ENCODE data around the gene NRARP.
A peak's percentile ranks its signal among the peaks of the same experiment; 100 is the strongest.

Gene NRARP

DNA sequence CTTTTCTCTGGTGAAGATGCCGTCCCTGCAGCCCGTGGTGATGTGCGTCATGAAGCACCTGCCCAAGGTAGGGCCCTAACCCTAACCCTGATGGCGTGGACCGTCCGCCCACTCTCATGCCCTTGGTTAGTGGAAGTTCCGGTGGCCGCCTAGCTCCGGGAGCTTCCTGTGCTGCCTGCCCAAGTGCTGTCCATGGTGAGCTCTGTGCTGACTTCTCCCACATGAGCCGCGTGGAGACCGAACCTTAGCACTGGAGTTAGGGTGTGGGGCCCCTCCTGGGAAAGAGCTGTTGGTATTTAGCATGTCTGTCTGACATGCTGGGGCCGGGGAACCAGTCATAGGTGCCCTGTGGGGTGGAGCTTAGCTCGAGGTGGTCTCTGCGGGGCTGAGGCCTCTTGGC is 45.7 kb downstream of the NRARP start:
- TF ChIP-seq, protein P1, sequence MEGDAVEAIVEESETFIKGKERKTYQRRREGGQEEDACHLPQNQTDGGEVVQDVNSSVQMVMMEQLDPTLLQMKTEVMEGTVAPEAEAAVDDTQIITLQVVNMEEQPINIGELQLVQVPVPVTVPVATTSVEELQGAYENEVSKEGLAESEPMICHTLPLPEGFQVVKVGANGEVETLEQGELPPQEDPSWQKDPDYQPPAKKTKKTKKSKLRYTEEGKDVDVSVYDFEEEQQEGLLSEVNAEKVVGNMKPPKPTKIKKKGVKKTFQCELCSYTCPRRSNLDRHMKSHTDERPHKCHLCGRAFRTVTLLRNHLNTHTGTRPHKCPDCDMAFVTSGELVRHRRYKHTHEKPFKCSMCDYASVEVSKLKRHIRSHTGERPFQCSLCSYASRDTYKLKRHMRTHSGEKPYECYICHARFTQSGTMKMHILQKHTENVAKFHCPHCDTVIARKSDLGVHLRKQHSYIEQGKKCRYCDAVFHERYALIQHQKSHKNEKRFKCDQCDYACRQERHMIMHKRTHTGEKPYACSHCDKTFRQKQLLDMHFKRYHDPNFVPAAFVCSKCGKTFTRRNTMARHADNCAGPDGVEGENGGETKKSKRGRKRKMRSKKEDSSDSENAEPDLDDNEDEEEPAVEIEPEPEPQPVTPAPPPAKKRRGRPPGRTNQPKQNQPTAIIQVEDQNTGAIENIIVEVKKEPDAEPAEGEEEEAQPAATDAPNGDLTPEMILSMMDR (IDR thresholded peaks at IDR 0.05; ENCODE audit: insufficient read depth, low read depth, low read length, missing control alignments), result no peak
- H3K4me3 ChIP-seq (ENCODE audit: low read length), result peak overlapping the region; percentile 89
- no peak for DNase-seq (ENCODE audit: low read depth)

DNA sequence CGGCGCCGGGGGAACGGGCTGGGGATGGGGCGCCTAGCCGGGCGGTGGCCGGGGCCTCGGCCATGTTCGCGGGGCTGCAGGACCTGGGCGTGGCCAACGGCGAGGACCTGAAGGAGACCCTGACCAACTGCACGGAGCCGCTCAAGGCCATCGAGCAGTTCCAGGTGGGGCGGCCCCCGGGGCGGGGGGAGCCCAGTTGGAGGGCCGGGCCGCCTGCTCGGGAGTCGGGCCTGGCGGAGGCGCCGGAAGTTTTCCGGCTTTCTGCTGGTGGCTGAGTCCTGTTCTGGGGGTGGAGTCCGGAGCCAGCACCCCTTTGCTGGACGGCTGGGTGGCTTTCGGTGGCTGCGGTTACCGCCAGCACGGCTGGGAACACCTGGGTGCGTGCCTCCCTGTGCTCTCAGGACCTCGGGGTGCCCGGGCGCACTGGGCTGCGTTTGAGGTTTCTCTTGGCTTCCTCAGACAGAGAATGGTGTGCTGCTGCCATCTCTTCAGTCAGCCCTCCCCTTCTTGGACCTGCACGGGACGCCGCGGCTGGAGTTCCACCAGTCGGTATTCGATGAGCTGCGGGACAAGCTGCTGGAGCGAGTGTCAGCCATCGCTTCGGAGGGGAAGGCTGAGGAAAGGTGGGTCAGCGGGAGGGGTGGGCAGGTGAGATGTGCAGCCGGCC is 46.5 kb downstream of the NRARP start:
- H3K4me3 ChIP-seq (ENCODE audit: low read length), result peak overlapping the region; percentile 89
- DNase-seq (ENCODE audit: low read depth), result peak; percentile 45
- TF ChIP-seq, protein P1 (IDR thresholded peaks at IDR 0.05; ENCODE audit: insufficient read depth, low read depth, low read length, missing control alignments), result no peak

DNA sequence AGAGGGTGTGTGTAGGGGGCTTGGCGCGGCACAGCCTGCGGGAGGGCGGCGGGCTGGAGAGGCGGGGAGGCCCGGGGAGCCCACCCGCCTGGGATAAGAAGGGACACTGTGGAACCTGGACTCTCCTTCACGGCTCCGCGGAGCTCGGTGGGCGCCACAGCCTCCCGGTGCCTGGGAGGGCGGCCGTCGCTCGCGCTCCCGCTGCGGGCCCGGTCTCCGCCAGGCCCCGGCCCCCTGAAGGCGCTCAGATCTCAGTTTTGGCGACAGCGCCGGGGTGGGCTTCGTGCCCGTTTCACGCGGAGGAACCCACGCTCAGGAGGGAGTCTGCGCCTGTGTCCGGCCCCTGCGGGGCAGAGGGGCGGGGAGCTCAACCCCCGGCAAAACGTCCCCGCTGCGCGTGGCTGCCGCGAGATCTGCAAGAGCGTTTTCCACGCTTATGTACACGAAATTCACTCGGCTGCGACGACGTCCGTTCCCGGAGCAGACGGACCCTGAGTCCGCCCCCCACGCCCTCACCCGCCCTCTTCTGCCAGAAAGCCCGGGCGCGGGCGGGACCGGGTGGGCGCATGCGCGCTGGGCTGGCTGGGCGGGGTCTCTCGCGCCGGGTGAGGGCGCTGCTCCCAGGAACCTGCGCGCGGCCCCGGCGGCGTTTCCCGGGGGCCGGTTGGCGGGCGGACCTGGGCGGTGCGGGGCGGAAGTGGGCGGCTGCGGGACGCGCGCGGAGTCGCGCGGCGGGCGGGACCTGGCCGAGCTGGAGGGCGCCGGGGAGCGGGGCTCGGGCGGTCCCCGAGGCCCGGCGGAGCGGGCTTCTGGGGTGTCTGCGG is 47.2 kb downstream of the NRARP start, which contains the start of gene NELFB:
Gene NELFB, plus strand, starts transcription at position 704 of the 824 bp plus-strand sequence.
- peak within 1 kb of the TSS; percentile 89 for H3K4me3 ChIP-seq (ENCODE audit: low read length)
- TF ChIP-seq, protein P1 (IDR thresholded peaks at IDR 0.05; ENCODE audit: insufficient read depth, low read depth, low read length, missing control alignments), result no peak
- peak; percentile 88 for DNase-seq (ENCODE audit: low read depth)

DNA sequence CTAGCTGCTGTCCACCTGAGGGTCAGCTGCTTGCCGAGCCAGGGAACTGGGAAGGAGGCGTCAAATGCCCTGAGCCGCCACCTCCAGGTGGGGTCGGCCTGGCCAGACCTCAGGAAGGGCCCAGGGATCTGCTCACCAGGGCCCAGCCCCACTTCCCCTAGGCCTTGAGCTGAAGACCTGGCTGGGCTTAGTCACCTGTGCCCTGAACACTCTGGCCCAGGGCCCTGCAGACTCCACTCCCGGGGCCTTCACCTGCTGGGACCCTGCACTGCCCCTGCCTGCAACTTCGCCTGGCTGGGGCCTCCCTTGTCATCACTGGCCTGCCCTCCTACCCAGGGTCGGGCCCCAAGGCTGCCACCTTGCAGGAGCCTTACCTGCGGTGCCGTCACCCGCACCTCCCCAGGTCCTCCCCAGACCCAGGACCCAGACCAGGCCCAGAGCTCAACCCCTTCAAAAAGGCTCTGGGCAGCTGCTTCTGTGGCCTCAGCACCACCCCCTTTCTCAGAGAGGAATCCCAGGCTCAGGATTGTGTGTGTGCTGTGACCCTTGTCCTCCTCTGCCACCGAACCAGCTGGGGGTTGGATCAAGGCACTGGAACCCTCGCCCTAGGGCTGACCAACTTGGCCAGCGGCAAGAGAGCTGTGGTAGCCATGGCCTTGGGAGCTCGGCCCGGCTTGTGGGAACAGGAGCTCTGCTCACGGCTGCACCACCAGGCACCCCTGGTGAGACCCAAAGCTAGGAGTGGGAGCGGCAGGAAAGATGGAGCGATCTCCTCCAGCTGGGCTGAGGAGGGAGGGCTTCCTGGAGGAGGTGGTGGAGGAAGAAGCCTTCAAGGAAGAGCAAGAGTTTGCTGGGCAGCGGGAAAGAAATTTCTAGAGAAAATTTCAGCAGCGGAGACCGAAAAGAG is 48.1 kb downstream of the NRARP start:
- H3K4me3 ChIP-seq (ENCODE audit: low read length), result peak overlapping the region; percentile 81
- DNase-seq (ENCODE audit: low read depth), result no peak
- TF ChIP-seq, protein P1 (IDR thresholded peaks at IDR 0.05; ENCODE audit: insufficient read depth, low read depth, low read length, missing control alignments), result no peak

DNA sequence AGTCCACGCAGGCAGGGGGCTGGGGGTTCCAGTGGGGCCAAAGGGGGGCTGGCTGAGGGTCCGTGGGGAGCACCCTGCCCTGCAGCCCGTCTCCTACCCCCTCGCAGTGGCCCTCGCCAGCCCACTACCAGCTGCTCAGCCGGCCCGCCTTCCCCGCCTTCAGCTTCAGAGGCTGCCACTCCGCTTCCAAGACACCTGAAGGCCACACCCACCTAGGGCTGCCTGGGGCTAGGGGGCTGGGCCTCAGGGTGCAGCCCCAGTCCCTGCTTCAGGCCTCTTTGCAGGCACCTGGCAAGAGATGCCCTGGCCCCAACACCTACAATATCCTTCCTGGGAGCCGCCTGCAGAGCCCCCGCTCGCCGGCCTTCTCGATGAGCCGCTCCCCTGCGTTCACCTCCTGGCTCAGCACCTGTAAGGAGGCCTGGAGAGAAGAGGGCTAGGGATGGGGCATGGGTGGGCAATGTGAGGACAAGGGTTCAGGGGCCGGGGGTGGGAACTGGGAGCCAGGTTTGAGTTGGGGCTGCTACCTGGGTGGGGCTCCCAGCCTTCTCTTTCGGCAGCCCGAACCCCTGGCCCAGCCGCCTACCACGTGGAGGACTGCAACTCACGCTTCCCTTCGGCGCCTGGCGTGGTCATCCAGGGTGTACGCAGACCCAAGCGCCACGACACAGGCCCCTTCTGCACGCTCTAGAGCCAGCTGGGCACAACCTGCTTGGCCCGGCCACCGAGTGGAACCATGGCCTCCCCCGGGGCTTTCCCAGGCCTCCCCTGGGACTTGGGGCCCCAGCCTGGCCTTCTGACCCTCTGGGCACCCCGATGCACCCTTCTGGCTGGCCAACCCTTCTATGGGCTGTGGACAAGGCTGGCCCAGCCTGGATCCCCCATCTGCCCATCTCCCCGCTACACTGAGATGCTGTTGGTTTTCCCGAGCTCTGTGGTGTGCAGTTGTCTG is 49.2 kb downstream of the NRARP start:
- TF ChIP-seq, protein P1 (IDR thresholded peaks at IDR 0.05; ENCODE audit: insufficient read depth, low read depth, low read length, missing control alignments), result no peak
- peak; percentile 34 for DNase-seq (ENCODE audit: low read depth)
- no peak overlapping the region for H3K4me3 ChIP-seq (ENCODE audit: low read length)
